ENCODE measurements around the gene ZNF724.

DNA sequence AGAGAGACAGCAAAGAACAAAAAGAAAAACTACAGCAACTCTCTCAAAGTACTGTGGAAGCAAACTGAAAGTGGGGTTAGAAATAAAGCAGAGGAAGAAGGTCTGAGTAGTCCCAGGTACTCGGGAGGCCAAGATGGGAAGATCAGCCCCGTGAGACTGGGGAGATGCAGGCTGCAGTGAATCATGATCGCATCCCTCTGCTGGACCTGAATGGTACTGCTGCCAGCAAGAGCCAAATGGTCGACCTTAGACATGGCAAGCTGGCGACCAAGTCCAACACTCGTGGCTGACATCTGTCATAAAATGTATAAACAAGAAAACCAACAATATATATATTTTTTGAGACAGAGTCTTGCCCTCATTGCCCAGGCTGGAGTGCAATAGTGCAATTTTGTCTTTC lies 33.7 kb upstream of the ZNF724 start:
- TF ChIP-seq KLF16 (CRISPR knock-in tag; IDR thresholded peaks at IDR 0.05) = no peak
- TF ChIP-seq ZSCAN29 (CRISPR knock-in tag; conservative IDR thresholded peaks at IDR 0.05) = no peak
- TF ChIP-seq, protein P1, sequence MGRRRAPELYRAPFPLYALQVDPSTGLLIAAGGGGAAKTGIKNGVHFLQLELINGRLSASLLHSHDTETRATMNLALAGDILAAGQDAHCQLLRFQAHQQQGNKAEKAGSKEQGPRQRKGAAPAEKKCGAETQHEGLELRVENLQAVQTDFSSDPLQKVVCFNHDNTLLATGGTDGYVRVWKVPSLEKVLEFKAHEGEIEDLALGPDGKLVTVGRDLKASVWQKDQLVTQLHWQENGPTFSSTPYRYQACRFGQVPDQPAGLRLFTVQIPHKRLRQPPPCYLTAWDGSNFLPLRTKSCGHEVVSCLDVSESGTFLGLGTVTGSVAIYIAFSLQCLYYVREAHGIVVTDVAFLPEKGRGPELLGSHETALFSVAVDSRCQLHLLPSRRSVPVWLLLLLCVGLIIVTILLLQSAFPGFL (CRISPR knock-in tag; IDR thresholded peaks at IDR 0.05) = no peak
- peak; percentile 86 for TF ChIP-seq ZNF644 (CRISPR knock-in tag; IDR thresholded peaks at IDR 0.05; ENCODE audit: low read depth)
- peak; percentile 45; the same call in 1 of the 2 replicates for TF ChIP-seq RAD21 (CRISPR knock-in tag; IDR thresholded peaks at IDR 0.05)
- peak; percentile 73 for TF ChIP-seq CTCF (CRISPR knock-in tag; IDR thresholded peaks at IDR 0.05)
- TF ChIP-seq, protein P2, sequence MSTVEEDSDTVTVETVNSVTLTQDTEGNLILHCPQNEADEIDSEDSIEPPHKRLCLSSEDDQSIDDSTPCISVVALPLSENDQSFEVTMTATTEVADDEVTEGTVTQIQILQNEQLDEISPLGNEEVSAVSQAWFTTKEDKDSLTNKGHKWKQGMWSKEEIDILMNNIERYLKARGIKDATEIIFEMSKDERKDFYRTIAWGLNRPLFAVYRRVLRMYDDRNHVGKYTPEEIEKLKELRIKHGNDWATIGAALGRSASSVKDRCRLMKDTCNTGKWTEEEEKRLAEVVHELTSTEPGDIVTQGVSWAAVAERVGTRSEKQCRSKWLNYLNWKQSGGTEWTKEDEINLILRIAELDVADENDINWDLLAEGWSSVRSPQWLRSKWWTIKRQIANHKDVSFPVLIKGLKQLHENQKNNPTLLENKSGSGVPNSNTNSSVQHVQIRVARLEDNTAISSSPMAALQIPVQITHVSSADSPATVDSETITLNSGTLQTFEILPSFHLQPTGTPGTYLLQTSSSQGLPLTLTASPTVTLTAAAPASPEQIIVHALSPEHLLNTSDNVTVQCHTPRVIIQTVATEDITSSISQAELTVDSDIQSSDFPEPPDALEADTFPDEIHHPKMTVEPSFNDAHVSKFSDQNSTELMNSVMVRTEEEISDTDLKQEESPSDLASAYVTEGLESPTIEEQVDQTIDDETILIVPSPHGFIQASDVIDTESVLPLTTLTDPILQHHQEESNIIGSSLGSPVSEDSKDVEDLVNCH (CRISPR knock-in tag; IDR thresholded peaks at IDR 0.05) = no peak
